Measurements from ENCODE around the gene MFSD2B. TPM values are rescaled to one million over a fixed set of nuclear protein-coding genes. Genes with fewer than 3 reads are reported as not detected.

Gene MFSD2B
- total RNA-seq (2022; extraction: Qiagen RNA extraction), result 0.42 to 0.79 TPM (median 0.56 TPM) in 5 replicates

GRCh38 chr2:24009680-24010476 lies at the start of gene MFSD2B:
TSS of gene MFSD2B (plus strand) at chr2:24010085. CDS start at chr2:24010097, 12 bp downstream.

GRCh38 chr2:24046930-24047702 lies 37.2 kb downstream of the MFSD2B start, which contains the start of gene WDCP:
TSS of gene WDCP (minus strand) at chr2:24047391. CDS start at chr2:24039494, 7,897 bp downstream.

DNA sequence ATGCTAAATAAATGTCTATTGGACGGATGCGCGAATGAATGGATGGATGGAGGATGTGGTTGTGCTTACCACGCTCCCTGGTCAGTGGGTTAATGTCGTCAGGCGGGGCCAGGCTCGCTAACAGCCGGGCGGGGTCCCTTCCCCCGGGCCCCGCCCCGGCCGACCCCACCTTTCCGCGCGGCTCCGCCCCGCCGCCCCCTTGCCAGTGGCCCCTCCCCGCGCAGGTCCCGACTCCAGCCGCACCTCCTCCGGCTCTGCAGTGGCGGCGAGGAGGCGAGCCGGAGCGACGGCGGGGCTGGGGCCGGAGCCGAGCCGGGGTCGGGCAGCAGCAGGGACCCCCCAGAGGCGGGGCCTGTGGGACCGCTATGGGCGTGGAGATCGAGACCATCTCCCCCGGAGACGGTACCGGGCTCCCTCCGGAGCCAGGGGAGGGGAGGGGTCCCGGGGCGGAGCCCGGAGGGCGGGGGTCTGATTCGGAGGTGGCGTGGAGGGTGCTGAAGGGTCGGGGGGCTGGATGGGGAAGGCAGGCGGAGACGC lies 39.7 kb downstream of the MFSD2B start, which contains the start of gene FKBP1B:
TSS of gene FKBP1B (plus strand) at position 257 of the 537 bp plus-strand sequence. CDS start at position 366, 109 bp downstream.

Other genes with a start within 250 kb of the MFSD2B start
- 5.6 to 7.8 TPM (median 7.2 TPM) in 5 replicates for gene ATAD2B, start 83.0 kb upstream of the MFSD2B start, total RNA-seq (2022; extraction: Qiagen RNA extraction)
- gene UBXN2A, start 69.6 kb upstream of the MFSD2B start, total RNA-seq (2022; extraction: Qiagen RNA extraction), result 19.4 to 23.5 TPM (median 21.1 TPM) in 5 replicates
- 12.6 to 14.4 TPM (median 14.2 TPM) in 5 replicates for gene WDCP, start 37.3 kb downstream of the MFSD2B start, total RNA-seq (2022; extraction: Qiagen RNA extraction)
- gene FKBP1B, start 39.7 kb downstream of the MFSD2B start, total RNA-seq (2022; extraction: Qiagen RNA extraction), result 11.5 to 12.2 TPM (median 11.8 TPM) in 5 replicates
- 164 to 189 TPM (median 169 TPM) in 5 replicates for gene SF3B6, start 66.2 kb downstream of the MFSD2B start, total RNA-seq (2022; extraction: Qiagen RNA extraction)
- gene TP53I3, start 74.7 kb downstream of the MFSD2B start, total RNA-seq (2022; extraction: Qiagen RNA extraction), result 277 to 312 TPM (median 280 TPM) in 5 replicates
- gene PFN4, start 113.2 kb downstream of the MFSD2B start, total RNA-seq (2022; extraction: Qiagen RNA extraction), result 1.4 to 2.5 TPM (median 1.7 TPM) in 5 replicates
- gene FAM228B, start 113.4 kb downstream of the MFSD2B start, total RNA-seq (2022; extraction: Qiagen RNA extraction), result 0.92 to 2.1 TPM (median 1.8 TPM) in 5 replicates
- not detected in 5 replicates for gene FAM228A, start 165.0 kb downstream of the MFSD2B start, total RNA-seq (2022; extraction: Qiagen RNA extraction)